Measurements from ENCODE around the gene PMPCB.
"Not testable (repeated sequence)": the region's sequence is repeated elsewhere in the genome, so short reads cannot be mapped to it uniquely, and the experiment has no call there.

- TF ChIP-seq CTCF (IDR thresholded peaks at IDR 0.05; ENCODE audit: insufficient read depth, low read depth, low read length); EZH2 (IDR thresholded peaks at IDR 0.05; ENCODE audit: insufficient read depth, low read length): not testable (repeated sequence)
Measured at GRCh38 chr7:103278195-103278594, 19.0 kb upstream of the PMPCB start.
